ENCODE data around the gene TADA2A.

Gene TADA2A

DNA sequence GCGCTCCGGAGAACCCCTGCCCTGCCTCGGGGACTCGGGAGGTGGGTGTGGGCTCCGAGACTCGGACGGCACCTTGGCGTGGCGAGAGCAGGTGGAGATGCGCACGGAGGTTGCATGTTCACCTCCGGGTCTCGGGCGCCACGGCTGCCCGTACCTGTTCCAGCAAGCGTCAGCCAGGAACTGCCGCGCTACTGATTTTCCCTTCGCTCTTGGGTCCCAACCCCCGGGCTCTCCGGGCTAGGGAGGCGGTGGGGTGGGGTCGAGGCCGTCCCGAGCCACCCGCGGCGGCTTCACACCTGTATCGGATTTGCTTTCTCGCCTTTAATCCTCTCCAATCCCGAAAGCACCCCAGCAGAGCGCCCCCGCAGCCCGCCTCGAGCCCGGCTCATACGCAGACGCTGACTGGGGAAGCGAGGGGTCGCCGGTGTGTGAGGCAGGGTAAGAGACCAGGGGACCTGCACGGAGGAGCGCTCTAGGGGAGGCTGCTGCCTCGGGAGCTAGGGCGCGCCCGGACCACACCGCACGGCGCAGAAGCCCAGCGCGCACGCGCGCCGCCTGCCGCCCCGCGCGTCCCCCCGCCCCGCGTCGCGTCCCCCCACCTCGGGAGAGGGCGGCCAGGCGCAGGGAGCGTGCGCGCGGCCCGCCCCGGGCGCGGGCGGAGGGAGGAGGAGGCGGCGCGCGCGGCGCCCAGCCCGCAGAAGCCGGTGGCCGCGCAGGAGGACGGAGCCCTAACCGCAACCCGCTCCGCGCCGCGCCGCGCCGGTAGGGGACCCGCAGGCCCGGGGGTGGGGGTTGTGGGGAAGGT, 82.7 kb downstream of the TADA2A start, which contains the start of gene DUSP14:
Gene DUSP14 (plus strand): TSS at position 695 of the 805 bp plus-strand sequence. CDS start 22,382 bp downstream, outside the sequence.
- H3K27ac ChIP-seq (ENCODE audit: low read depth, low read length, poor library complexity, severe bottlenecking): peak within 1 kb of the TSS; percentile 72
- peaks cover 41% of the 10 kb centered on the region for H3K4me1 ChIP-seq (ENCODE audit: insufficient read depth, low read length, severe bottlenecking)
- no peaks in the 10 kb centered on the region for H4K20me1 ChIP-seq (ENCODE audit: insufficient read depth, low read length)
- no peaks in the 10 kb centered on the region for H3K9me3 ChIP-seq (ENCODE audit: low read length)
- peaks cover 7% of the 10 kb centered on the region for H3F3A ChIP-seq (ENCODE audit: insufficient read depth, low read length)
- TF ChIP-seq CTCF (IDR thresholded peaks at IDR 0.05; ENCODE audit: low read length) (no peak; the same call in 1 of the 2 replicates), EZH2 (IDR thresholded peaks at IDR 0.05; ENCODE audit: borderline replicate concordance, low read length) (no peak)
- H3K36me3 ChIP-seq (ENCODE audit: insufficient read depth, low read length): no peaks in the 10 kb centered on the region
- H3K4me2 ChIP-seq (ENCODE audit: low read length): peak within 1 kb of the TSS; percentile 87
- peak within 1 kb of the TSS; percentile 82 for H3K4me3 ChIP-seq (ENCODE audit: low read depth, low read length, poor library complexity, severe bottlenecking)
- peak within 1 kb of the TSS; percentile 71 for H3K9ac ChIP-seq (ENCODE audit: low read length)
- no peak within 1 kb of the TSS for H2AFZ ChIP-seq (ENCODE audit: low read length)
- no peaks in the 10 kb centered on the region for H3K9me2 ChIP-seq (ENCODE audit: low read depth, low read length)
- no peaks in the 10 kb centered on the region for H3K27me3 ChIP-seq (ENCODE audit: insufficient read depth, low read length)
- peaks cover 10% of the 10 kb centered on the region; the same call in 1 of the 2 replicates for H3K79me2 ChIP-seq (ENCODE audit: insufficient read depth, low read length)

DNA sequence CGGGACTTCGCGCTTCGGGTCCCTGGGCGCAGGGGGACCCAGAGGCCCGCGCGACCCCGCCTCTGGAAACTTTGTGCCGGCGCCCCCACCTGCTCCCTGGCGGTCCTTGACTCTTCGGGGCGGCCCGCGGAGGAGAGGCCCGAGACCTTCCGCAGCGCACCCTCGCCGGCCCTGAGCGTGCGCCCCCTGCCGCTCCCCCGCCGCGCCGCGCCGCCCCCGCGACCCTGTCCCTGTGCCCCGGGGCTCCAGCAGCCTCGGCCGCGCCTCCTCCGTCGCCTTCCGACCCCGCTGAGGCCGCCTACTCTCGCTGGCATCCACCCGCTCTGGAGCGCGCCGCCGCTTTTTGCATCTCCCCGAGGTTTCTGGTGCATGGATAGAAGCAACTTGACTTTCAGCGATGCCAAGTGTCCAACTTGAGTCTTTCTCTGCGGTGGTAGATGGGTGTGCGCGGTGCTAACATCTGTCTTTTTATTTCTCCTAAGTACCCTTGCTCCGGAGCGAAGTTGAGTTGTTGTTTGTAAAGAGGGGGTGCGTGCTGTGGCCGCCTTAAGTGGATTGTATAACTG, 83.4 kb downstream of the TADA2A start:
- H3K4me2 ChIP-seq (ENCODE audit: low read length): peak overlapping the region; percentile 87
- H2AFZ ChIP-seq (ENCODE audit: low read length): no peak overlapping the region
- H3K9me3 ChIP-seq (ENCODE audit: low read length): no peaks in the 10 kb centered on the region
- peaks cover 14% of the 10 kb centered on the region for H3K79me2 ChIP-seq (ENCODE audit: insufficient read depth, low read length)
- no peaks in the 10 kb centered on the region for H3K36me3 ChIP-seq (ENCODE audit: insufficient read depth, low read length)
- peak overlapping the region; percentile 33 for H3K27ac ChIP-seq (ENCODE audit: low read depth, low read length, poor library complexity, severe bottlenecking)
- no peaks in the 10 kb centered on the region for H4K20me1 ChIP-seq (ENCODE audit: insufficient read depth, low read length)
- H3K9ac ChIP-seq (ENCODE audit: low read length): peak overlapping the region; percentile 71
- peak overlapping the region; percentile 82 for H3K4me3 ChIP-seq (ENCODE audit: low read depth, low read length, poor library complexity, severe bottlenecking)
- no peaks in the 10 kb centered on the region for H3K27me3 ChIP-seq (ENCODE audit: insufficient read depth, low read length)
- H3K4me1 ChIP-seq (ENCODE audit: insufficient read depth, low read length, severe bottlenecking): peaks cover 48% of the 10 kb centered on the region
- peak; percentile 46 for TF ChIP-seq CTCF (IDR thresholded peaks at IDR 0.05; ENCODE audit: low read length)
- TF ChIP-seq EZH2 (IDR thresholded peaks at IDR 0.05; ENCODE audit: borderline replicate concordance, low read length): no peak
- H3F3A ChIP-seq (ENCODE audit: insufficient read depth, low read length): peaks cover 7% of the 10 kb centered on the region
- no peaks in the 10 kb centered on the region for H3K9me2 ChIP-seq (ENCODE audit: low read depth, low read length)

DNA sequence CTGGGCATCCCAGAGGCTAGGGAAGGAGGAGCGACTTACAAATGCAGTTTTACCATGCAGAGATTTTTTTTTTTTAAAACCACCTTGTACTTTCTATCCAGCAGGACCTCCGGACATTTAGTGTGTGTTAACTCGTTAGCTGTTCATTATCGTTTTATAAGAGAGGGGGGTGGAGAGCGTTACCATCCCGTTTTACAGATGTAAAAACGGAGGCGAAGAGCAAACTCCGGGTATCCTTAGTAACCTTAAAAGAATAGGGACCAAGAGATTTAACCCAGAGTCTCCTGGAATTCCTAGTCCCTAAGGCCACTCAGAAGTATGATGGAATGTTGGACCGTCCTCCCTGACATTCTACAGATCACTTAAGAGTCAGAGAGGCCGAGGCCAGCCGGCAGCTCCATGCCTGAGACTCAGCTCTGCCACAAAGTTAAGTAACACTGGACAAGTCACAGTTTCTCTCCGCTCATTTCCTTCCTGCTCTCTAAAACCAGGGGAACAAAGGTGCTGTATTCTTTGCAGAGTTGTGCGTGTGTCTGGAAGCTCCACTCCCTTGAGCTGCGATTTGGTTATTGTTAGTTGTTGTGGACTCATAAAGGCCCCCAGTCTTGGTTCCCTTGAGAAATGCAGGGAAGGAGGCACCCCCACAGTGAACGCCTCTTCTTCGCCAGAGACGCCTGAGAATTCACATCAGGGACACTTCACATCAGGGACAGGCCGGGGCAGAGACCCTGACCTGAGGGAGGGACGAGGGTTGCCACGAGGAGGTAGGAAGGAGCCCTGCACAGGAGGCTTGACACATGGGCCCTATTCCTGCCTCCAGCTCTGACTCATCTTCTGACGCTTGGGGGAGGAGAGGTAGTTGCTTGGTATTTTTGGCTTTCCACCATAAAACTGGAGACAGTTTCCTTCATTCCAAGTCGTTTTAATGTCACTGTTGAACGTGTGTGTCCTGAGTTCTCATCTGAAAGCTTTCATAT, 84.2 kb downstream of the TADA2A start:
- Histone ChIP-seq H3K27me3 (ENCODE audit: insufficient read depth, low read length) (no peaks in the 10 kb centered on the region), H3K27ac (ENCODE audit: low read depth, low read length, poor library complexity, severe bottlenecking) (peak overlapping the region; percentile 33), H3F3A (ENCODE audit: insufficient read depth, low read length) (peaks cover 4% of the 10 kb centered on the region), H3K79me2 (ENCODE audit: insufficient read depth, low read length) (peaks cover 17% of the 10 kb centered on the region), H3K9me3 (ENCODE audit: low read length) (no peaks in the 10 kb centered on the region), H3K36me3 (ENCODE audit: insufficient read depth, low read length) (no peaks in the 10 kb centered on the region), H2AFZ (ENCODE audit: low read length) (no peak overlapping the region), H3K4me3 (ENCODE audit: low read depth, low read length, poor library complexity, severe bottlenecking) (peak overlapping the region; percentile 82), H3K4me1 (ENCODE audit: insufficient read depth, low read length, severe bottlenecking) (peaks cover 50% of the 10 kb centered on the region), H3K9me2 (ENCODE audit: low read depth, low read length) (no peaks in the 10 kb centered on the region), H4K20me1 (ENCODE audit: insufficient read depth, low read length) (no peaks in the 10 kb centered on the region), H3K9ac (ENCODE audit: low read length) (peak overlapping the region; percentile 71), H3K4me2 (ENCODE audit: low read length) (peak overlapping the region; percentile 87)
- TF ChIP-seq CTCF (IDR thresholded peaks at IDR 0.05; ENCODE audit: low read length) (no peak), EZH2 (IDR thresholded peaks at IDR 0.05; ENCODE audit: borderline replicate concordance, low read length) (no peak)

Measured in OCI-LY1 (cell line).